Spinal cord (tissue), 10 donors: ENCODE data around the gene MMP20. TPM values are rescaled to one million over a fixed set of nuclear protein-coding genes. Genes with fewer than 3 reads are reported as not detected.
"Not testable (repeated sequence)": the region's sequence is repeated elsewhere in the genome, so short reads cannot be mapped to it uniquely, and the experiment has no call there.

ENCODE experiments used
- DNase-seq, 6 donors: peaks; one replicate each; pipeline versions ENCODE4 v3.0.0 to v3.0.0-alpha.2; 2013 to 2015; ENCODE audit warnings: low spot score in 6 of 6, low read depth in 4 of 6
- H3K27ac ChIP-seq: one replicate; pipeline ENCODE4 v1.5.1; 2013; ENCODE audit warnings: low read depth, low read length, control low read depth
- H3K27me3 ChIP-seq: one replicate; pipeline ENCODE4 v1.6.1; 2013; ENCODE audit warnings: low read length; ENCODE audit not compliant: control insufficient read depth, insufficient read depth
- H3K36me3 ChIP-seq: one replicate; pipeline ENCODE4 v1.6.1; 2013; ENCODE audit warnings: low read length; ENCODE audit not compliant: control insufficient read depth, insufficient read depth
- H3K4me1 ChIP-seq: one replicate; pipeline ENCODE4 v1.6.1; 2013; ENCODE audit warnings: low read length; ENCODE audit not compliant: control insufficient read depth, insufficient read depth
- H3K4me3 ChIP-seq: one replicate; pipeline ENCODE4 v1.5.1; 2013; ENCODE audit warnings: low read depth, low read length, control low read depth
- H3K9me3 ChIP-seq: one replicate; pipeline ENCODE4 v1.6.1; 2013; ENCODE audit warnings: low read length; ENCODE audit not compliant: control insufficient read depth, insufficient read depth
- WGBS: methylation state at CpG from one replicate; pipeline ENCODE4 v1.1.5; 2013; ENCODE audit warnings: missing lambda C conversion rate; ENCODE audit not compliant: insufficient coverage; 5-methylcytosine and 5-hydroxymethylcytosine counted together
- polyA plus RNA-seq, 2 donors: library from polyadenylated mRNA; unstranded; fragments of 120-200 nt; gene quantifications; one replicate each; pipeline ENCODE4 v1.2.1, GENCODE V29; 2013; ENCODE audit not compliant: insufficient read length in 2 of 2
- total RNA-seq, 2 donors: library from RNA; depleted of rRNA in 1 of 2; stranded (reverse); fragments of 120-200 nt in 1 of 2; fragments of >200 nt in 1 of 2; gene quantifications; one replicate each; pipeline versions ENCODE4 v1.2.3 to v1.2.4, GENCODE V29; 2013 to 2014
- donor health status: healthy.

The MMP20 gene
- total and polyA plus RNA-seq, 4 donors, result 0.10 TPM; not detected in 3

- Histone ChIP-seq H3K9me3 (no peaks in the 10 kb centered on the region), H3K27me3 (no peaks in the 10 kb centered on the region), H3K4me1 (no peaks in the 10 kb centered on the region), H3K4me3 (no peak overlapping the region), H3K27ac (no peak overlapping the region), H3K36me3 (no peaks in the 10 kb centered on the region)
- no peak for DNase-seq
- WGBS, result 95% methylated on average over 13 of the region's 16 CpGs
These were observed 28.7 kb upstream of the MMP20 start for GRCh38 chr11:102653744-102654291.

GRCh38 chr11:102647430-102647829 is 22.3 kb upstream of the MMP20 start:
- no peaks in the 10 kb centered on the region for H3K4me1 ChIP-seq
- DNase-seq, result no peak
- no peak overlapping the region for H3K27ac ChIP-seq
- H3K36me3 ChIP-seq, result no peaks in the 10 kb centered on the region
- no peaks in the 10 kb centered on the region for H3K9me3 ChIP-seq
- H3K27me3 ChIP-seq, result no peaks in the 10 kb centered on the region
- H3K4me3 ChIP-seq, result no peak overlapping the region

GRCh38 chr11:102643941-102644340 is 18.8 kb upstream of the MMP20 start:
- H3K27me3 ChIP-seq, result no peaks in the 10 kb centered on the region
- no peaks in the 10 kb centered on the region for H3K36me3 ChIP-seq
- no peak overlapping the region for H3K4me3 ChIP-seq
- H3K4me1 ChIP-seq, result no peaks in the 10 kb centered on the region
- DNase-seq, result no peak
- no peaks in the 10 kb centered on the region for H3K9me3 ChIP-seq
- no peak overlapping the region for H3K27ac ChIP-seq
- WGBS, result no CpG with 5 or more reads among the region's 4 CpGs

- no peaks in the 10 kb centered on the region for H3K36me3 ChIP-seq
- no peaks in the 10 kb centered on the region for H3K9me3 ChIP-seq
- 53% methylated on average over 8 of the region's 8 CpGs for WGBS
- no peak overlapping the region for H3K4me3 ChIP-seq
- H3K27ac ChIP-seq, result no peak overlapping the region
- no peak for DNase-seq
- no peaks in the 10 kb centered on the region for H3K27me3 ChIP-seq
- H3K4me1 ChIP-seq, result no peaks in the 10 kb centered on the region
These were observed 15.8 kb upstream of the MMP20 start for GRCh38 chr11:102640946-102641345.

GRCh38 chr11:102639656-102640055 is 14.5 kb upstream of the MMP20 start:
- H3K9me3 ChIP-seq, result no peaks in the 10 kb centered on the region
- H3K4me3 ChIP-seq, result no peak overlapping the region
- no peak for DNase-seq
- H3K4me1 ChIP-seq, result no peaks in the 10 kb centered on the region
- no peaks in the 10 kb centered on the region for H3K36me3 ChIP-seq
- no peaks in the 10 kb centered on the region for H3K27me3 ChIP-seq
- H3K27ac ChIP-seq, result no peak overlapping the region

- H3K36me3 ChIP-seq, result no peaks in the 10 kb centered on the region
- 51% methylated on average over 3 of the region's 5 CpGs for WGBS
- no peaks in the 10 kb centered on the region for H3K9me3 ChIP-seq
- H3K27ac ChIP-seq, result no peak overlapping the region
- H3K4me1 ChIP-seq, result no peaks in the 10 kb centered on the region
- DNase-seq, result no peak
- no peak overlapping the region for H3K4me3 ChIP-seq
- no peaks in the 10 kb centered on the region for H3K27me3 ChIP-seq
These were observed 12.6 kb upstream of the MMP20 start for GRCh38 chr11:102637731-102638130.

- WGBS, result 86% methylated on average over 2 of the region's 6 CpGs
- no peaks in the 10 kb centered on the region for H3K4me1 ChIP-seq
- no peak overlapping the region for H3K4me3 ChIP-seq
- no peak overlapping the region for H3K27ac ChIP-seq
- no peaks in the 10 kb centered on the region for H3K36me3 ChIP-seq
- DNase-seq, result no peak
- no peaks in the 10 kb centered on the region for H3K9me3 ChIP-seq
- no peaks in the 10 kb centered on the region for H3K27me3 ChIP-seq
These were observed 8.4 kb upstream of the MMP20 start for GRCh38 chr11:102633385-102634026.

- WGBS, result 100% methylated on average over 1 of the region's 1 CpG
- H3K9me3 ChIP-seq, result no peaks in the 10 kb centered on the region
- H3K36me3 ChIP-seq, result no peaks in the 10 kb centered on the region
- H3K4me1 ChIP-seq, result no peaks in the 10 kb centered on the region
- no peak for DNase-seq
- no peak overlapping the region for H3K4me3 ChIP-seq
- H3K27me3 ChIP-seq, result no peaks in the 10 kb centered on the region
- H3K27ac ChIP-seq, result no peak overlapping the region
These were observed 6.9 kb upstream of the MMP20 start for GRCh38 chr11:102632026-102632425.

GRCh38 chr11:102630598-102631448 is 5.7 kb upstream of the MMP20 start:
- Histone ChIP-seq H3K27me3 (no peaks in the 10 kb centered on the region), H3K36me3 (no peaks in the 10 kb centered on the region), H3K9me3 (no peaks in the 10 kb centered on the region), H3K4me3 (no peak overlapping the region), H3K27ac (no peak overlapping the region), H3K4me1 (no peaks in the 10 kb centered on the region)
- 80% methylated on average over 7 of the region's 11 CpGs for WGBS
- no peak for DNase-seq

GRCh38 chr11:102629908-102630307 is 4.8 kb upstream of the MMP20 start:
- not testable (repeated sequence) for H3K4me1 ChIP-seq, H3K27me3 ChIP-seq, H3K4me3 ChIP-seq, H3K9me3 ChIP-seq, H3K36me3 ChIP-seq, DNase-seq, H3K27ac ChIP-seq
- no CpG with 5 or more reads among the region's 1 CpG for WGBS
